Measurements from ENCODE around the gene CDH4.

CDH4 gene

GRCh38 chr20:61360296-61360695 is 108.2 kb downstream of the CDH4 start:
- no peak for DNase-seq

- DNase-seq = no peak
Measured at GRCh38 chr20:61360940-61361339, 108.9 kb downstream of the CDH4 start.

- no peak for DNase-seq
Measured at GRCh38 chr20:61361501-61361900, 109.4 kb downstream of the CDH4 start.

- no peak for DNase-seq
Measured at GRCh38 chr20:61364147-61364546, 112.1 kb downstream of the CDH4 start.

GRCh38 chr20:61366914-61367313 is 114.9 kb downstream of the CDH4 start:
- no peak for DNase-seq

- DNase-seq = no peak
Measured at GRCh38 chr20:61369731-61370520, 117.9 kb downstream of the CDH4 start.

GRCh38 chr20:61370841-61371303 is 118.8 kb downstream of the CDH4 start:
- DNase-seq = no peak

- DNase-seq = no peak
Measured at GRCh38 chr20:61371501-61372136, 119.6 kb downstream of the CDH4 start.

GRCh38 chr20:61372137-61373054 is 120.3 kb downstream of the CDH4 start:
- no peak for DNase-seq

GRCh38 chr20:61373055-61373399 is 121.0 kb downstream of the CDH4 start:
- no peak for DNase-seq

- no peak for DNase-seq
Measured at GRCh38 chr20:61373956-61374545, 122.0 kb downstream of the CDH4 start.

- DNase-seq = no peak
Measured at GRCh38 chr20:61376541-61377240, 124.6 kb downstream of the CDH4 start.

- no peak for DNase-seq
Measured at GRCh38 chr20:61378694-61379355, 126.8 kb downstream of the CDH4 start.

GRCh38 chr20:61379898-61380544 is 128.0 kb downstream of the CDH4 start:
- DNase-seq = no peak

GRCh38 chr20:61380545-61380915 is 128.5 kb downstream of the CDH4 start:
- no peak for DNase-seq

- no peak for DNase-seq
Measured at GRCh38 chr20:61382194-61382593, 130.1 kb downstream of the CDH4 start.

GRCh38 chr20:61385296-61385695 is 133.2 kb downstream of the CDH4 start:
- peak; percentile 25 for DNase-seq

GRCh38 chr20:61385731-61386130 is 133.7 kb downstream of the CDH4 start:
- DNase-seq = no peak

GRCh38 chr20:61387204-61387953 is 135.3 kb downstream of the CDH4 start:
- DNase-seq = peak; percentile 71

GRCh38 chr20:61387954-61388348 is 135.9 kb downstream of the CDH4 start:
- no peak for DNase-seq

GRCh38 chr20:61389077-61389476 is 137.0 kb downstream of the CDH4 start:
- DNase-seq = no peak
